Measurements from ENCODE around the gene RNF19B.

Gene RNF19B

GRCh38 chr1:32963746-32964460 lies 706 bp downstream of the RNF19B start:
- ATAC-seq = peak; percentile 53
- peak overlapping the region; percentile 81 for H3K27ac Mint-ChIP-seq
- H3K4me1 Mint-ChIP-seq = peaks cover 42% of the 10 kb centered on the region
- H3K36me3 Mint-ChIP-seq = peaks cover 1% of the 10 kb centered on the region
- H3K27me3 Mint-ChIP-seq = no peaks in the 10 kb centered on the region
- H3K9me3 Mint-ChIP-seq = no peaks in the 10 kb centered on the region
- peak overlapping the region; percentile 90 for H3K4me3 Mint-ChIP-seq

- H3K36me3 Mint-ChIP-seq = peaks cover 13% of the 10 kb centered on the region
- peaks cover 57% of the 10 kb centered on the region for H3K4me1 Mint-ChIP-seq
- peak overlapping the region; percentile 81 for H3K27ac Mint-ChIP-seq
- H3K9me3 Mint-ChIP-seq = no peaks in the 10 kb centered on the region
- H3K4me3 Mint-ChIP-seq = peak overlapping the region; percentile 90
- no peaks in the 10 kb centered on the region for H3K27me3 Mint-ChIP-seq
- ATAC-seq = peak; percentile 54
Measured at GRCh38 chr1:32962248-32962896, 2.2 kb downstream of the RNF19B start.

GRCh38 chr1:32960819-32961355 lies 3.7 kb downstream of the RNF19B start:
- H3K36me3 Mint-ChIP-seq = peaks cover 22% of the 10 kb centered on the region

GRCh38 chr1:32960342-32960741 lies 4.3 kb downstream of the RNF19B start:
- no peaks in the 10 kb centered on the region for H3K27me3 Mint-ChIP-seq
- peaks cover 28% of the 10 kb centered on the region for H3K36me3 Mint-ChIP-seq
- no peak for ATAC-seq
- peak overlapping the region; percentile 41 for H3K27ac Mint-ChIP-seq
- peaks cover 76% of the 10 kb centered on the region for H3K4me1 Mint-ChIP-seq
- H3K4me3 Mint-ChIP-seq = peak overlapping the region; percentile 59
- H3K9me3 Mint-ChIP-seq = no peaks in the 10 kb centered on the region

More at GRCh38 chr1:32960819-32961355, 3.7 kb downstream of the RNF19B start:
- H3K27me3 Mint-ChIP-seq = no peaks in the 10 kb centered on the region
- H3K27ac Mint-ChIP-seq = peak overlapping the region; percentile 41
- no peaks in the 10 kb centered on the region for H3K9me3 Mint-ChIP-seq
- peak overlapping the region; percentile 59 for H3K4me3 Mint-ChIP-seq
- no peak for ATAC-seq
- H3K4me1 Mint-ChIP-seq = peaks cover 71% of the 10 kb centered on the region

- ATAC-seq = no peak
- no peaks in the 10 kb centered on the region for H3K27me3 Mint-ChIP-seq
- peaks cover 36% of the 10 kb centered on the region for H3K36me3 Mint-ChIP-seq
- H3K27ac Mint-ChIP-seq = no peak overlapping the region
- H3K4me1 Mint-ChIP-seq = peaks cover 86% of the 10 kb centered on the region
- no peak overlapping the region for H3K4me3 Mint-ChIP-seq
- no peaks in the 10 kb centered on the region for H3K9me3 Mint-ChIP-seq
Measured at GRCh38 chr1:32958827-32959226, 5.8 kb downstream of the RNF19B start.

- no peak overlapping the region for H3K27ac Mint-ChIP-seq
- peaks cover 77% of the 10 kb centered on the region for H3K4me1 Mint-ChIP-seq
- no peak overlapping the region for H3K4me3 Mint-ChIP-seq
- H3K36me3 Mint-ChIP-seq = peaks cover 42% of the 10 kb centered on the region
- no peaks in the 10 kb centered on the region for H3K27me3 Mint-ChIP-seq
- H3K9me3 Mint-ChIP-seq = no peaks in the 10 kb centered on the region
- no peak for ATAC-seq
Measured at GRCh38 chr1:32957017-32957416, 7.6 kb downstream of the RNF19B start.

- no peak overlapping the region for H3K27ac Mint-ChIP-seq
- no peaks in the 10 kb centered on the region for H3K9me3 Mint-ChIP-seq
- H3K4me1 Mint-ChIP-seq = peaks cover 64% of the 10 kb centered on the region
- ATAC-seq = no peak
- H3K4me3 Mint-ChIP-seq = no peak overlapping the region
- H3K27me3 Mint-ChIP-seq = no peaks in the 10 kb centered on the region
- H3K36me3 Mint-ChIP-seq = peaks cover 47% of the 10 kb centered on the region
Measured at GRCh38 chr1:32954168-32954567, 10.4 kb downstream of the RNF19B start.

GRCh38 chr1:32953495-32953894 lies 11.1 kb downstream of the RNF19B start:
- no peak for ATAC-seq
- no peaks in the 10 kb centered on the region for H3K9me3 Mint-ChIP-seq
- H3K4me1 Mint-ChIP-seq = peaks cover 57% of the 10 kb centered on the region
- no peaks in the 10 kb centered on the region for H3K27me3 Mint-ChIP-seq
- H3K36me3 Mint-ChIP-seq = peaks cover 42% of the 10 kb centered on the region
- no peak overlapping the region for H3K27ac Mint-ChIP-seq
- no peak overlapping the region for H3K4me3 Mint-ChIP-seq

- Mint-ChIP-seq H3K27me3 (no peaks in the 10 kb centered on the region), H3K4me1 (peaks cover 18% of the 10 kb centered on the region), H3K36me3 (peaks cover 33% of the 10 kb centered on the region), H3K27ac (no peak overlapping the region), H3K4me3 (no peak overlapping the region), H3K9me3 (no peaks in the 10 kb centered on the region)
- no peak for ATAC-seq
Measured at GRCh38 chr1:32949519-32949918, 15.1 kb downstream of the RNF19B start.

- ATAC-seq = no peak
- H3K4me3 Mint-ChIP-seq = no peak overlapping the region
- no peaks in the 10 kb centered on the region for H3K27me3 Mint-ChIP-seq
- no peak overlapping the region for H3K27ac Mint-ChIP-seq
- H3K36me3 Mint-ChIP-seq = peaks cover 38% of the 10 kb centered on the region
- no peaks in the 10 kb centered on the region for H3K9me3 Mint-ChIP-seq
- peaks cover 17% of the 10 kb centered on the region for H3K4me1 Mint-ChIP-seq
Measured at GRCh38 chr1:32948905-32949304, 15.7 kb downstream of the RNF19B start.

- peaks cover 42% of the 10 kb centered on the region for H3K36me3 Mint-ChIP-seq
- ATAC-seq = no peak
- H3K27ac Mint-ChIP-seq = no peak overlapping the region
- peaks cover 14% of the 10 kb centered on the region for H3K4me1 Mint-ChIP-seq
- H3K9me3 Mint-ChIP-seq = no peaks in the 10 kb centered on the region
- no peak overlapping the region for H3K4me3 Mint-ChIP-seq
- H3K27me3 Mint-ChIP-seq = no peaks in the 10 kb centered on the region
Measured at GRCh38 chr1:32948390-32948722, 16.3 kb downstream of the RNF19B start.

- peaks cover 43% of the 10 kb centered on the region for H3K36me3 Mint-ChIP-seq
- ATAC-seq = no peak
- H3K4me3 Mint-ChIP-seq = no peak overlapping the region
- H3K27ac Mint-ChIP-seq = no peak overlapping the region
- peaks cover 9% of the 10 kb centered on the region for H3K4me1 Mint-ChIP-seq
- no peaks in the 10 kb centered on the region for H3K27me3 Mint-ChIP-seq
- no peaks in the 10 kb centered on the region for H3K9me3 Mint-ChIP-seq
Measured at GRCh38 chr1:32947669-32948389, 16.8 kb downstream of the RNF19B start.

GRCh38 chr1:32946413-32946812 lies 18.2 kb downstream of the RNF19B start:
- H3K9me3 Mint-ChIP-seq = no peaks in the 10 kb centered on the region
- H3K4me3 Mint-ChIP-seq = no peak overlapping the region
- ATAC-seq = no peak
- H3K27me3 Mint-ChIP-seq = no peaks in the 10 kb centered on the region
- peaks cover 45% of the 10 kb centered on the region for H3K36me3 Mint-ChIP-seq
- H3K4me1 Mint-ChIP-seq = peaks cover 5% of the 10 kb centered on the region
- H3K27ac Mint-ChIP-seq = no peak overlapping the region

GRCh38 chr1:32944180-32944579 lies 20.4 kb downstream of the RNF19B start:
- H3K4me3 Mint-ChIP-seq = no peak overlapping the region
- H3K9me3 Mint-ChIP-seq = no peaks in the 10 kb centered on the region
- no peaks in the 10 kb centered on the region for H3K27me3 Mint-ChIP-seq
- H3K27ac Mint-ChIP-seq = no peak overlapping the region
- ATAC-seq = no peak
- peaks cover 47% of the 10 kb centered on the region for H3K36me3 Mint-ChIP-seq
- no peaks in the 10 kb centered on the region for H3K4me1 Mint-ChIP-seq

- Mint-ChIP-seq H3K4me3 (no peak overlapping the region), H3K27ac (peak overlapping the region; percentile 11), H3K36me3 (peaks cover 48% of the 10 kb centered on the region), H3K9me3 (no peaks in the 10 kb centered on the region), H3K4me1 (no peaks in the 10 kb centered on the region), H3K27me3 (no peaks in the 10 kb centered on the region)
- ATAC-seq = no peak
Measured at GRCh38 chr1:32939655-32940371, 24.8 kb downstream of the RNF19B start.

All from stimulated activated memory B cell treated with anti-CD40 and anti-IgM and Interleukin-4, amounts not matched to agents 10 μg/mL and 1 μg/mL and 100 μg/mL, for 72 hours (primary cell).